LoVo (cell line): ENCODE data around the gene PATE4.
"Not testable (repeated sequence)": the region's sequence is repeated elsewhere in the genome, so short reads cannot be mapped to it uniquely, and the experiment has no call there.

Source experiments
- DNase-seq: peaks from one replicate; pipeline ENCODE4 v3.0.0-alpha.2; 2016; ENCODE audit warnings: low spot score

The PATE4 gene, protein sequence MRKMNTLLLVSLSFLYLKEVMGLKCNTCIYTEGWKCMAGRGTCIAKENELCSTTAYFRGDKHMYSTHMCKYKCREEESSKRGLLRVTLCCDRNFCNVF

DNA sequence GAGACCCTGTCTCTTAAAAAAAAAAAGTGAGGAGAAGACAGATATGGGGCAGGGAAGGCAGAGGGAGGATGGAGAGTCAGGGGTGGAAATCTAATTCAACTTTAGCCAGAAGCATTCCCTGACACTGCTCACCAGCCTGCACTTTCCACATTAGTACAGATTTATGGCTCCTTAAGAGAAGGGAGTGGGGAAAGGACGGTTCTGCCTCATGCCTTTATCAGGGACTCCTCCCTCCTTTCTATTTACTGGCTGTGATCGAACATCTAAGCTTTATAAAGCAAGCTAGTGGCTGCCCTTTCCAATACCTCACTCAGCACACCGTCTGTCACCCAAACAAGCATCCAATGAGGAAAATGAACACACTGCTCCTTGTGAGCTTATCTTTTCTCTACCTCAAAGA lies at the start of gene PATE4:
TSS of gene PATE4 (plus strand) at position 301 of the 400 bp plus-strand sequence. CDS start at position 345, 44 bp downstream.
- DNase-seq, result no peak

DNA sequence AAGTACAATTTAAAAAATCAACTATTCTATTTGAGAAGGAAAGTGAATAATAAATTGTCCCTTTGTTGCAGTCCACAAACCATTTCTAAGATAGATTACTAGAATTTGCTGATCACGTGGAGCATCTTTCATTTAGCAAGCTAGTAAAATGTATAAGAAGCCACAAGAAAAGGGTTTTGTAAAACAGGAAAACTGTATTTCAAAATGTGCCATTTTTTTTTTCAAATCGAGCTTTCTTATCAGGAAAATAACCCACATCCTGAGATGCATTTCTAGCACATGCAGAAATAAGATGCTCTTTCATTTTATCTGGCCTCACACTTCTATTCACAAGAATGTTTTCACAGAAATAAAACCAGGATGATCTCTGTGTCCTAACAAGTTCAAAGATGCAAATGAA lies 48.4 kb upstream of the PATE4 start:
- no peak for DNase-seq

DNA sequence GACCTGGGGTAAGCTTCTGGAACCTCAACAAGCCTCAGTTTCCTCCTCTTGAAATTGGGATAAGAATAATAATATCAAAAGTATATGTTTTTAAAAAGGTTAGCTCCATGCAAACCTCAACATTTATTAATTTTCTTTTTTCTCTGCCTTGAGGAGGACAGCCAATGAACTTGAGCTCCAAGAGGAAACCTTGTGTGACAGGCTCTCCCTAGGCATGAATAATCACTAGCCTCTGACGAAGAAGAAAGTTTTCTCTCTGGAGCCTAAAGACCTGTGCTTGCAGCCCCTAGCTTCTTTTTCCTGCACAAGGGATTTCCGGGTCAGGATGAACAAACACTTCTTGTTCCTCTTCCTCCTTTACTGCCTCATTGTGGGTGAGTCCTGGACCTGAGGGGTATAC lies 45.3 kb upstream of the PATE4 start, which contains the start of gene PATE3:
TSS of gene PATE3 (plus strand) at position 301 of the 400 bp plus-strand sequence. CDS start at position 326, 25 bp downstream.
- DNase-seq, result no peak

DNA sequence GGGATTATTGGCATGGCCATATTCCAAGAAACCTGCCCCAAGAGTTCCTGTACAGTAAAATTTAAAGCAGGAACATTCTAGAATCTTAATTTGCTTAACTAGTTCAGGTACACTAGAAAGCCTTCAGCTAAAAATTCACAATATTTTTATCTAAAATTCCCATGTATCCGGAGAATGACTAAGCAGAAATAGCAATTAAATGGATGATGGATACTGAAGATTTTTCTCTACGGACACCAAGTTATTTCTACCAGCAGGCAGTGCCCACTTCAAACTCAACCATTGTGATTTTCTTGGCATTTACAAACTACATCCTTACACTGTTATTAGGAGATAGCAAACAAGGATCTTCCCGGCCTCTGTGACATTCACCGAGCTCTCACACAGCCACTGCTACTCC lies 42.3 kb upstream of the PATE4 start:
- no peak for DNase-seq

DNA sequence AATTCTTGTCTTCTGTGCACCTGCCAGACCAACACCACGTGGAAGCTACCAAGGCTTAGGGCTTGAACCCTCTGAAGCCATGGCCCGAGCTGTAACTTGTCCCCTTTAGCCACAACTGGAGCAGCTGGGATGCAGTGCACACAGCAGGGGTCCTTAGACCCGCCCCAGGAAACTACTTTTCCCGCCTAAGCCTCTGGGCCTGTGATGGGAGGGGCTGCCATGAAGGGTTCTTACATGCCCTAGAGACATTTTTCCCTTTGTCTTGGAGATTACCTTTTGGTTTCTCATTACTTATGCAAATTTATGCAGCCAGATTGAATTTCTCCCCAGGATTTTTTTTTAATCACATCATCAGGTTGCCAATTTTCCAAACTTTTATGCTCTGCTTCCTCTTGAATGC lies 35.5 kb upstream of the PATE4 start:
- no peak for DNase-seq

DNA sequence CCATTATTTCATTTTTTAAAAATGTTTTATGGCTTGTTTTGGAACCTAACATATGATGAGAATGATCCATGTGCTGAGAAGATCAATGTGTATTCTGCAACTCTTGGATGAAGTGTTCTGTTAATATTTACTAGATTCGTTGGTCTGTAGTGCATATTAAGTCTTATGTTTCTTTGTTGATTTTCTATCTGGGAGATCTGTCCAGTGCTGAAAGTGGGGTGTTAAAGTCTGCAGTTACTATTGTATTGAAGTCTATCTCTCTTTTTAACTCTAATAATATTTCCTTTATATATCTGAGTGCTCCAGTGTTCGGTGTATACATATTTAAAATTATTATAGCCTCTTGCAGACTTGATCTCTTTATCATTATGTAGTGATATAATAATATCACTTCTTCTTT lies 33.3 kb upstream of the PATE4 start:
- no peak for DNase-seq

DNA sequence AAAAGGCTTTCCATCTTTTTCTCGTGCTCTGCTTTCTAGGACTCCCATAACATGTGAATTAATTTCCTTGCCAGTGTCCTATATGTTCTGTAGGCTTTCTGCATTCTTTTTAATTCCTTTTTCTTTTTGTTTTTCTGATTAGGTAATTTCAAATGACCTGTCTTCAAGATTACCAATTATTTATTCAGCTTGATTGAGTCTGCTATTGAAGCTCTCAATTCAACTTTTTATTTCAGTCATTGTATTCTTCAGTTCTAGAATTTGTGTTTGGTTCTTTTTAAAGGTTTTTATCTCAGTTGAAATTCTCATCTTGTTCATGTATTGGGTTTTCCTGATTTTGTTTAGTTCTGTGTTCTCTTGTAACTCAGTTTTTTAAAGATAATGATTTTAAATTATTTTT lies 30.7 kb upstream of the PATE4 start:
- DNase-seq, result no peak

DNA sequence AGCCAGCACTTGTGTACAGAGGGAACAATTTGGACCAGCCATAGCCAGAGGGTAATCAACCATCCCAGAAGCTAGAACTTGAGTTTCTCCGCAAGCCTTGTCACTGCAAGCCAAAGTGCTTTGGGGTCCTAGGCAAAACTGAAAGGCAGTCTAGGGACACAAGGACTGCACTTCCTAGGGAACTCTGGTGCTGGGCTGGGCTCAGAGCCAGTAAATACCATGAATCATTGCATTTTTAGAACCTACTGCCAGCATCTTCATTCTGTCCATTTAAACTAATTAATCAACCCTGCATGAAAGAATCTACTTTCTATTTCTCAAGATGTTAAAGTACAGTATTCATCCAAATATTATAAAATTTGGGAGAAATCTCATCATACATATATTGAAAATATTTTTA lies 25.2 kb upstream of the PATE4 start:
- DNase-seq, result no peak

DNA sequence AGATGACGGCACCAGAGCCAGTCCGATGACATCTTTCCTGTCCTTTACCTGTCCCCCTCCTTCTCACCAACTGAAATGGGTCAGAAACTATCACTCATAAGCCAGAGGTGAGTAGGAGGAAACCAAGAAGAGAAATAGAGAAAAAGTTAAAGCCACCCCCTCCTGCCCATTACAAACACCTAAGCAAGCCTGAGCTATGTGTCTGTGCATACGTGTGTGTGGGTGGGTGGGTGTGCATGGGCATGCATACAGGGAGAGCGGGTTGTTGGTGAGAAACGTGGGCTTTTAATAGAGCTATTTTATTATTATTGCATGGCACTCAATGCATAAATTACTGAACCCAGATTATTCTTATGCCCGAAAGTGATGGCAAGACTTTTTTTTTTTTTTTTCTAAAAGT lies 2.6 kb downstream of the PATE4 start:
- DNase-seq, result no peak

DNA sequence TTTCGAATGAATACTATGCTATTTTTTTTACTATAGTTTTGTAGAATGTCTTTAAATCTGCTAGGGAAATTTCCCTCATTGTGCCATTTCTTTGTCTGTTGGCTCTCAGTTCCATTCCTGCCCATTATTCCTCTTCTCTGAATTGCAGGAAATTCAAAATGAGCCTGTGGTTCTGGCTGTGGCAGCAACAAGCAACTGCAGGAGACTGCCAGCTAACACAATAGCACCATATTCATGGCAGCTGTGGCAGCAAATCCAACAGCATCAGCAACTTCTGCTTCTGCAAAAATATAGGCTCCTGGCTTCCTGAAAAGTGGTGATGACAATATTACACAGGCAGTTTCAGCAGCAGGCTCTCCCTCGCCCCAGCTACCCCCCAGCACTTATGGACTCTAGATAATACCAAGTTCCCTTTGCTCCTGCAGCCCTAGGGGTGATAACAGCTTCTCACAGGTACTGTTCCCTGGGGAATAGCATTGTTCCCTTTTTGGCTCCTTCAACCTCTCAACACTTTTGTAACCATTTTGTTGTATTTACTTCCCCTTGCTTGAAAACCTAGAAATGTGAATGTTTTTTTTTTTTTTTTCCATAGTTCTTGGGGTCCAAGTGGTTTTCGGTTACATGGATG lies 9.3 kb downstream of the PATE4 start:
- DNase-seq, result no peak

DNA sequence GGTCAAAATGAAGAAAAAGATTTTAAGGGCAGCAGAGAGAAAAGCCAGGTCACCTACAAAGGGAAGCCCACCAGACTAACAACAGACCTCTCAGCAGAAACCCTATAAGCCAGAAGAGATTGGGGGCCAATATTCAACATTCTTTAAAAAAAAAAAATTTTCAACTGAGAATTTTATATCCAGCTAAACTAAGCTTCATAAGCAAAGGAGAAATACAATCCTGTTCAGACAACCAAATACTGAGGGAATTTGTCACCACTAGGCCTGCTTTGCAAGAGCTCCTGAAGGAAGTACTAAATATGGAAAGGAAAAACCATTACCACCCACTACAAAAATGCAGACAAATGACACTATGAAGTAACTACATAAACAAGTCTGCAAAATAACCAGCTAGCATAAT lies 13.1 kb downstream of the PATE4 start:
- DNase-seq, result no peak

DNA sequence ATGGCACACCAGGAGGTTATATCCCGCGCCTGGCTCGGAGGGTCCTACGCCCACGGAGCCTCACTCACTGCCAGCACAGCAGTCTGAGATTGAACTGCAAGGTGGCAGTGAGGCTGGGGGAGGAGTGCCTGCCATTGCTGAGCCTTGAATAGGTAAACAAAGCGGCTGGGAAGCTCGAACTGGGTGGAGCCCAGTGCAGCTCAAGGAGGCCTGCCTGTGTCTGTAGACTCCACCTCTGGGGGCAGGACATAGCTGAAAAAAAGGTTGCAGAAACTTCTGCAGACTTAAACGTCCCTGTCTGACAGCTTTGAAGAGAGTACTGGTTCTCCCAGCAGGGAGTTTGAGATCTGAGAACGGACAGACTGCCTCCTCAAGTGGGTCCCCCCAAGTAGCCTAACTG lies 24.6 kb downstream of the PATE4 start:
- DNase-seq, result not testable (repeated sequence)

DNA sequence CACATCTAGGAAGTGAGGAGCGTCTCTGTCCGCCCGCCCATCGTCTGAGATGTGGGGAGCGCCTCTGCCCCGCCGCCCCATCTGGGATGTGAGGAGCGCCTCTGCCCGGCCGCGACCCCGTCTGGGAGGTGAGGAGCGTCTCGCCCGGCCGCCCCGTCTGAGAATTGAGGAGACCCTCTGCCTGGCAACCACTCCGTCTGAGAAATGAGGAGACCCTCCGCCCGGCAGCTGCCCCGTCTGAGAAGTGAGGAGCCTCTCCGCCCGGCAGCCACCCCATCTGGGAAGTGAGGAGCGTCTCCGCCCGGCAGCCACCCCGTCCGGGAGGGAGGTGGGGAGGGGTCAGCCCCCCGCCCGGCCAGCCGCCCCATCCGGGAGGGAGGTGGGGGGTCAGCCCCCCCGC lies 29.7 kb downstream of the PATE4 start:
- DNase-seq, result not testable (repeated sequence)

DNA sequence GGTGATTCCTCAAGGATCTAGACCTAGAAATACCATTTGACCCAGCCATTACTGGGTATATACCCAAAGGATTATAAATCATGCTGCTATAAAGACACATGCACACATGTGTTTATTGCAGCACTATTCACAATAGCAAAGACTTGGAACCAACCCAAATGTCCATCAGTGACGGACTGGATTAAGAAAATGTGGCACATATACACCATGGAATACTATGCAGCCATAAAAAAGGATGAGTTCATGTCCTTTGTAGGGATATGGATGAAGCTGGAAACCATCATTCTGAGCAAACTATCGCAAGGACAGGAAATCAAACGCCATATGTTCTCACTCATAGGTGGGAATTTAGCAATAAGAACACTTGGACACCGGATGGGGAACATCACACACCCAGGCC lies 32.2 kb downstream of the PATE4 start:
- not testable (repeated sequence) for DNase-seq

DNA sequence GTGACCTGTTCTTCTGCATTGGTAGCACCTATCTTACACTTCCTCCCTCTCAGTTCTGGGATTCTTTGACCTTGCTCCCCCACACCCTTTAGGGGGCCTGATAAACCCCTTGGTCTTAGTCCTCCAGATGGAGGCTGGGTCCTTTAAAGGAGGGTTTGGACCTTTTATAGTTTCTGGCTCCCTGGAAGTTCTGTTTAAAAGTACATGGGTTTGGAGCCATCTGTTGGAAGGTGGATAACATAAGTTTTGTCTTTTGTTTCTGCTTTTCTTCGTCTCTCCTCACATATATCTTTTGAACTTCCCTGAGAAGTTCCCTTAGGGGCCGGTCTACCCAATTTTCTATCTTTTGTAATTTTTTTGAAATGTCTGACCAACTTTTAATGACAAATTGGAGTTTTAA lies 36.4 kb downstream of the PATE4 start:
- DNase-seq, result no peak

DNA sequence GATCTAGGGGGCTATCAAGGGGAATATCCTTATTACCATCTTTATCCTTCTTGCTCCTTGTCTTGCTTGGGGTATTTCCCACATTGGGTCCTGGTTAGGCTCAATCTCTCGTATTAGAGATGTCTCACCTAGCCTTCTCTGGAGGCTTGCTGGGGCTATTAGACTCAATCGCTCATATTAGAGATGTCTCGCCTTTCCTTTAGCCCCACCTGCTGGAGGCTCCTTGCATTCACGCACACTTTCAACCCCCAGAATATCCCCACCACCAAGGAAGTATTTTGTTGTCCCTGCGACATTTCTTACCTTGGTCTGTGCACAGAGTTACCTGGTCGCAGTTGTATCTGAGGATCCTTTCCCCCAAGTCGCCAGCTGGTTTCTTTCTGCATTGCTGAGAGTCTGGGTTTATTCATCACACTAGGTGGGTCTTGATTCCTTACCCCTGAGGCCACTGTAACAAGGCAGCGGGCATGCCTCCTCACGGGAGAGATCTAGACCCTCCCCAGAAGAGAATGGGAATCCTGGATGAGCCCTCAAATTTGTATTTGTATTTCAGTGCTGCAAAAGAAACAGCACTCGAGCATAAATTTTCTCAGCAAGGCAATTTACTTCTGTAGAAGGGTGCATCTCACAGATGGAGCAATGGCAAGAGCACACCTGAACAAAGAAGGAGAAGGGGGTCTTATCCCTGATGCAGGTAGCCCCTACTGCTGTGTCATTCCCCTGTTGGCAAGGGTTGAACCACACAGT lies 38.4 kb downstream of the PATE4 start:
- DNase-seq, result no peak

DNA sequence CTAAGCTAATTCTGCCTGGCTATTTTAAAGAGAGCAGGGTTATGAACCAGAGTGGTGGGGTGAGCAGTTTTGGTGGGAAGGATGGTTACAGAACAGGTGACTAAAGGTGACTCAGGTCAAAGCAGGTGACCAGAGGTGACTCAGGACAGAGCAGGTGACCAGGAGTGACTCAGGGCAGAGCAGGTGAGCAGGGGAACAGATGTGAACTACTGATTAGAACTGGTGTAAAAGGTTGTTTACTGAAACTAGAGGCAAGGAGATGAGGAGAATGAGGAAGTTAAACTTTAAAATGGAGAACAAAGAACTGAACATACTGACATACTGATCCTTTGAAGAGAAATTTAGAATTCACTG lies 39.0 kb downstream of the PATE4 start:
- DNase-seq, result no peak

DNA sequence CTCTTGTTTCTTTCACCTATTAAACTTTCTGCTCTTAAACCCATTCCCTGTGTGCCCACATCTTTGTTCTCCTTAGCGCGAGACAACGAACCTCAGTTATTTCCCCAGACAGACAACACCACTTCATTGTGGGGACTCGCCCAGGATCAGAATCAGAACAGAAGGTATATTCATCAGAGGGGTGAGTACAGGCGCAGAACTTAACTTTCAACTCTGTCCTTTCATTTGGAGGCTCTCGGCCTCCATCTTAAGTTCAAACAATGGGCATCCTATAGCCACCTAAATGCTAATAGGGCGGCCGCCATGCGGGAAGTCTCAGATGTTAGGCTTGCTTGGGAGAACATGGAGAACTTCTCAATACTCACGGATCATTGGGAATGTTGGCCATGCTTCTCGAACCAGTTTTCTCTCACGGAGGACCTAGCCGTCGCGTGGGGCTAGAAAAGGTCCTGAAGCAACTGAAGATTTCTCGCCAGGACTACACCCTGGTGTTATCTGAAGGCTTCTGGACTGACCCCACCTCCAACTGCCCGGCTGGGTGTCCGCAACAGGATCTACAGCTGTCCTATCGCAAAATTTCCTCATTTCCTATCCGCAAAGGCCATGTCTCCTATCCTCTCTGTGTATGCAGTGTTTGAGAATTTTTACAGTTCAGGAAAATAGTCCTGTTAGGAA lies 40.9 kb downstream of the PATE4 start:
- no peak for DNase-seq

DNA sequence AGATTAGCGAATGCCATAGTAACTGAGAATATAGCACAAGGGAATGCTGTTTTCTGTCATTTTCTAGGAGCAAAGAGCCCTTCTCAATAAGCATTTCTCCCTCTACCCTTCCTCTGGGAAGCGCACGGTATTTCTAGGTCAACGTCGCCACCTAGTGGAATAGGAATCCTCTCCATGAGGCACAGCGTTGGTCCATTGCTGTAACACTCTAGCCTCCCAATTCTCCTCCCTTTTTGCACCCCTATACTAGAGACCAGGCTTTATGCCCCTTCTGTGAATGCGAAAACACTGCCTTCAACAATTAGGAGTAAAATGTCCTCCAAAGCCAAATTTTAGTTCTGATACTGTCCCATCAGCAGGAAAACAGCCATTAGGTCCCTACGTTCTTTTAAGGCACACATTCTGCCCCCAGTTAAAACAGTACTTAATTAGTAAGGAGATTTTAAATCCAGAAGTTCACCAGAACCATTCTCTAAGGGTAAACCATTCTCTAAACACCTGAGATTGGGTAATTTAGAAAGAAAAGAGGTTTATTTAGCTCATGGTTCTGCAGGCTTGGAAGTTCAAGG lies 41.5 kb downstream of the PATE4 start:
- DNase-seq, result peak; percentile 63

DNA sequence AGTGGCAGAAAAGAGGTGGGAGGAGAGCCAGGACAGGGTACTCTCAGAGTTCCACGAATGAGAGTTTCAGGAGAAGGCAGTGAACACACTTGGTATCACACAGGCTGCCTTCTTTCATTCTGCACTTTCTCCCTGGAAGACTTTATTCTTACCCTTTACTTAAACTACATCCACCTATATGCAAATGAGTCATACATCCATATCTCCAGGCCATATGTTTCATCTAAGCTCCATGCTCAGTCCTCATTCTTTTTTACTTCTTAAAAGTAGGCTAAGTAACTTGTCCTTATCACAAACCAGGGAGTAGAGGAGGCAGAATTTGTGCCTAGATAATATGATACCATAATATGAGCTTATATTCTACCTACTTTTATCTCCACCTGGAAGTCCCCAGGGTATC lies 48.2 kb downstream of the PATE4 start:
- no peak for DNase-seq

DNA sequence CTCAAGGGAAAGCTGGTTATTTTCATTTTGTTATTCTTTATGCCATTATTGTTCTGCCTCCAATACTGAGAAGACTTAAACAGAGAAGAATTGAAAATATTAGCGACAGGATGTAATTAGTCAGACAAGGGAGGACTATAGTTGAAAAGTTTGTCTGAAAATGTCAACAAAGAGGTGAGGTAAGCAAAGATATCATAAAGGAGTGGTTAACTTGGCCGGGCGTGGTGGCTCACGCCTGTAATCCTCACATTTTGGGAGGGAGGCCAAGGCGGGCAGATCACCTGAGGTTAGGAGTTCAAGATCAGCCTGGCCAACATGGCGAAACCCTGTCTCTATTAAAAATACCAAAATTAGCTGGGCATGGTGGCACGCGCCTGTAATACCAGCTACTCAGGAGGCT lies 50.3 kb downstream of the PATE4 start:
- no peak for DNase-seq

DNA sequence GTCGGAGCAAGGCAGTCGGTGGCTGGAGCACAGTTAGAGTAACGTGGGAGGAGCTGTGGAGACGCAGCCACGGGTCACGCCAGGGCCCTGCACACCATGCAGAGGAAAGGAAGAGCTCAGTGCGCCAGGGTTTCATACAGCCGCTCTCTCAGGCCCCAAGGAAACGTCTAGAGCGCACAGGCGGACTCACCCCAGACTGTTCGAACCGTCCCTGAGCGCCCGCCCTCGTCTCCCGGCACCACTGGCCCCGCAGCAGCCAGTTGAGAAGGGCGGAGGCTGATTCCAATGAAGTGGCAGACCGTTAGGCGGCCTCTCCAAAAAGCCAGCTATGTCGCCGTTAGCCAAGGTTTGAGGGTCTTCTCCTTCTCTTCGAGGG lies 53.9 kb downstream of the PATE4 start:
- DNase-seq, result no peak
